Measurements from ENCODE around the gene FBXL7.

The FBXL7 gene

DNA sequence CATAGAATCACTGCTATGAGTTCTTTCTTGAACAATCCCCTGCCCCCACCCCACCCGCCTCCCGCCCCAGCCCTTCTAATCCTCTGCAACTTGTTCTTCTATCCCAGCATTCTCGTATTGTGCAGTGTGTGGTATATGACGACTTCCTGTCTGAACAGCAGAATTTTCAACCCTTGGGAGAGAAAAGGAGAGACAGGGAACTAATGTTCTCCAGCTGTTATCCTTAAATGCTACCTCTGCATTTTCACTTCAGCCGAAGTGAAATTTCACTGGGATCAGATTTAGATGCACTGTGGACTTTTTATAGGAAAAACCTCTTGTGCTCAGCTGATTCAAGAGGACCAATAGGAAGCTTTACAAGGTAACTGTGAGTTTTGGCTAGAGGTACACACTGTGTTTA, 2.2 kb downstream of the FBXL7 start:
- DNase-seq (ENCODE audit: low read depth): no peak

- DNase-seq (ENCODE audit: low read depth): no peak
Measured at GRCh38 chr5:15506146-15506545, 6.2 kb downstream of the FBXL7 start.

DNA sequence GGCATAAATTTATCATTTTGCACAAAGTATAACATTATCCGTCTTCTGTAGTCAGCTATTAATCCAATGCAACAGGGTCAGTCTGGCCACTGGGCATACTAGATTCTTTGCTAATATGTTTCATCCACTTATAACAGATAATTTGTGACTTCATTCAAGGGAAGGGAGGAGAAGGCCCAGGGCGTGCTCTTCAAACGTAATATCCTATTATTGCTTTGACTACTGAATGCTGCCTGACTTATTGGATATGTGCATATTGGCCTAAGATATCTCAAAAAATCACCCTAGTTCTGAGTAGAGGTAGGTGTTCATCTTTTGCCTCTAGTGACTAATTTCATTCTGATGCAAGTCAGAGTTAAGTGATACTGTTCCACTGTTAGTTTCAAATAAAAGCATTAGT, 6.9 kb downstream of the FBXL7 start:
- no peak for DNase-seq (ENCODE audit: low read depth)

DNA sequence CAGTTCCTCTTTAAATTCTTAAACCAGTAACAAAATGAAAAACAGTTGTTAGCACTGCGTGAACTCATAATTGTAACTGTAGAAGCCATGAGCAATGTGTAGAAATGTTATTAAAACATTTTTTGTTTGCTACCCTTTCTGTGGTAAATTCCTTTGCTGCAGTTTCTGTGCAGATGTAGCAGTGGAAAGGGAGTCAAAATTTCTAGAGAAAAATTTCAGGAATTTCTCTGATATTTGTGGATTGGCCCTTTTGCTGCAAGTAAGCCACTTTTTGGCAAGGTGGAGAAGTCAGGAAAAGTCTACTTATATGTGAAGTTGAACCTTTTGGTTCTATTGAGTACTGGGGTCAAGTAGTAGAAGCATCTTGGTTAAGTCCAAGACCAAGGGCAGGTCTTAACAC, 10.1 kb downstream of the FBXL7 start:
- DNase-seq (ENCODE audit: low read depth): no peak

DNA sequence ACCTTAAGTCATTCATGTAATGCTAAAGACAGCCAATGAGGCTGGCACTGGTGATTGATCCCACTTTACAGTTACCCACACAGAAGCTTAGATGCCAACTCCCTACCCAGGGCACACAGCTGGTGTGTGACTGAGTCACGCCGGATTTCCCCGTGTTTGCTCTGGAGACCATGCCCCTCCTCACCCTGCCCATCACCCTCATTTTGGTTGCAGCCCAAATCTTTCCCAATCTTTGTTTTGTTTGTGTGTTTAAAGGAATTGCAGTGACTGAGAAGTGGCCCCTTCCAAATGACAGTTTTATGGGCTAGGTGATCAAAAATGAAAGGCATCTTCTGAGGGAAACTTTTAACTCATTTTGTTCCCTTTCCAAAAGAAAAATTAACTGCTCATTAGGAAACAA, 10.9 kb downstream of the FBXL7 start:
- DNase-seq (ENCODE audit: low read depth): no peak

GRCh38 chr5:15513431-15513830, 13.5 kb downstream of the FBXL7 start:
- DNase-seq (ENCODE audit: low read depth): no peak

- no peak for DNase-seq (ENCODE audit: low read depth)
Measured at GRCh38 chr5:15513911-15514310, 13.9 kb downstream of the FBXL7 start.

DNA sequence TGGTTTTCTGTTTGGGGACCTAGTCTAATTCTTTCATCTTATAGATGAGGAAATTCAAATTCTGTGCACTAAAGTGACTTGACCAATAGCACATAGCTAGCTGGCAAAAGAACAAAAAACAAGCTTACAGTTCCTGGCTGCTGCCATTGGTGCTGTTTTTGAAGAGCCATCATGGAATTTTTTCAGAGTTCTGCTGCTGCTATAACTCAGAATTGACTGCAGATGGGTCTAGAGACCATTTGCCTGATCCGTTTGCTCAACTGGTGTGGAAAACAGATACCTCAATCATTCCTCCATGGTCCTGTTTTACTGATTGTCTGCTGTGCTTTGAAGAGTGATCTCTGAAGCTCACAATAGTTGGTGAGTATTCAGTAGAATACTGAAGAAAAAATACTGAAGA, 15.2 kb downstream of the FBXL7 start:
- no peak for DNase-seq (ENCODE audit: low read depth)

- DNase-seq (ENCODE audit: low read depth): no peak
Measured at GRCh38 chr5:15516486-15516885, 16.5 kb downstream of the FBXL7 start.

DNA sequence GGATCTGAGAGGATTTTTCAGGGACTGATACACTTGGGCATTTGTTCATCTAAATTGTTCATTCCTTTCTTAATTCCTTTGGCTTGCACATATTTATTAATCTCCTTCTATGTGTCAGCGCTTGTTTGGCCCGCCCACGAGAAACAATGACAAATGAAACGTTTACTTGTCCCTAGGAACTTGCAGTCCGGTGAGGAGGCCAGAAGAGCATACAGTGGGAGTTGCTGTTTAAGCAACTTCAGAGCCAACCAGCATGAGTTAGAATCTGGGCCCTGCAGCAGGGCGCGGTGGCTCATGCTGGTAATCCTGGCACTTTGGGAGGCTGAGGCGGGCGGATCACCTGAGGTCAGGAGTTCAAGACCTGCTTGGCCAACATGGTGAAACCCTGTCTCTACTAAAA, 18.8 kb downstream of the FBXL7 start:
- no peak for DNase-seq (ENCODE audit: low read depth)

GRCh38 chr5:15520856-15521255, 20.9 kb downstream of the FBXL7 start:
- DNase-seq (ENCODE audit: low read depth): no peak

DNA sequence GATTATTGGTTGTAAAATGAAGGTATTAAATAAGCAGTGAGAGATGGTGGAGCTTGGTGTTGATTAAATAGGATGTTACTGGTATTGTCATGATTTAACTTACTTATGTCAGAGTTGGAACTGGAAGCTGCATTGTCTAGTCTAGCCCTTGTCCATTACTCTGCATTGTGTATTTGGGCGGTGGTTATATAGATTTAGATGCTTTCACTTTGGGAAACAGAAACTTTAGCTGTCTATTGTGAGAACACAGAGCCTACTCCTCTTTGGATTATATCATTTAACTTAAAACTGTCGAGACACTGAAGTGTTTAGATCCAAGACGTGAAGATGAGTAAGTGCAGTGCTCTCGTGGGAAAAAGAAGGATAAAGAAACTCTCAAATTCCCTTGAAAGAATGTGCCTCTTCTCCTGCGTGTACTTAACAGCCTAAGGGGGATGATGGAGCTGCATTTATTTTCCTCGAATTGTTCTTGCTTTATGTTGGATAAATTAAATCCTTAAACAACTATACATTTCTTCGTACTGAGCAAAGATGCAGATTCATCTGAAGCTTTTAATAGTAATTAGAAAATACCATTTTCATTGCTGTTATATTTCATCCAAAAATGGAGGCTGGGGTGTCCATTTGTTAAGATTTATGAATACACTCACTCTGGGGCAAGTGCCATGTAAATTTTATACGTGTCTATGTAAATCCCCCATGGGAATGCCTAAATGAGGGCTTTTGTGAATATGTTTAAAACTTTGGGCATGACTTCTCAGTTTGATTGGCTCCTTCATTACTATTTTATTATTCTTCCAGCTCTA, 21.6 kb downstream of the FBXL7 start:
- no peak for DNase-seq (ENCODE audit: low read depth)

DNA sequence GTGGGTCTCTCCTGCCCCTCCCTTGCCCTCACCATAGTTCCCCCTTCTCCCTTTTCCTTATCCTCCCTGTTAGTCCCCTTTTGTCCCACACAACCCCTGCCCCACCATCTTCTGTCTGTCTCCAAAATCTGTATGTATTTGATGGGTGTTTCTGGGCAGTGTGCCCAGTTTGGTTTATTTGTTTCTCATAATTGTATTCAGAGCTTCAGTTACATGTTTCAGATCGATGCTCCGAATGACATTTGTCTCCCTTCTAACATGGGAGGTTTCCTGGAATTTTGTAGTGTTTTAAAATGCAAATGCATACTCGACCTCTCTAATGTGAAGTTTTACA, 22.2 kb downstream of the FBXL7 start:
- DNase-seq (ENCODE audit: low read depth): no peak

DNA sequence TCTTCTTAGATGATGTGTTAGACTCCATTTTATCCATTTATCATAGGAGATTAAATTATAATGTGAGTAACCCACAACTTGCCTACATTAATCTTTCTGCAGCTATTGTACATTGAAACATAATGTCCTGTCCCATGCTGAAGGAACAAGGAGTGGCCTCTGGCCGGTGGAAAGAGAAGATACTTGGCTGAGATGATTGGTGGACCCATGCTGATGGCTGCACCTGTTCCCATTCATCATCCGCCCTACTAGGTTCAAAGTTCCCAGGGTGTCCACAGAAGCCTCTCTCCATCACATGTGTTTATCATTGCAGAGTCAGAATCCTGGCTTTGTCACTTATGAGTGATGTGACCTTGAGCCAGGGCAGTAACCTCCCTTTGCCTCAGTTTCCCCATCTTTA, 24.7 kb downstream of the FBXL7 start:
- no peak for DNase-seq (ENCODE audit: low read depth)

DNA sequence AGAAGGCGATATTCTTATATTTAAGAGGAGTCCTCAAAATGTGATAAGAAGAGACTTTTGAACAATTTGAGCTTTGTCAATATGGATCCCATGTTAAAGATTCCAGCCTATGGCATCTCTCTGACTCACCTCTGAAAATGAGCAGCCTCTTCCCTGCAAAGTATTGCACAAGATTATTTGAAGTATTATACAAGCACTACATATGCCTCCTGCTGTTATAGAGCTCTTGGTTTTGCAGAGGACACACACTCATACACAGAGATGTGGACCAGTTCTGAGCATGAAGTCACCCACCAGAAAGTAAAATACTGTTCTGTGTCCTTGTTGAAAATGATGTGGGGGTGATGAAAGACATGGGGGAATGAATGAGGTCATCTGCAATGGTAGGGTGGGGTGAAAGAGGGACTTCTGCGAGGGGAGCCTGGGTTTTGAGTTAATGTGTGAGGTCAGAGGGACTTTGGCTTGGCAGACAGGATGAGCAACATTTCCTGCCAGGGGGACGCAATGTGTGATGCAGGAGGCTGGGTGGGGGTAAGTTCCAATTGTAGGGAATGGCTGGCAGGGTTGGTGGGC, 25.8 kb downstream of the FBXL7 start:
- DNase-seq (ENCODE audit: low read depth): no peak

GRCh38 chr5:15526413-15526812, 26.4 kb downstream of the FBXL7 start:
- DNase-seq (ENCODE audit: low read depth): no peak

DNA sequence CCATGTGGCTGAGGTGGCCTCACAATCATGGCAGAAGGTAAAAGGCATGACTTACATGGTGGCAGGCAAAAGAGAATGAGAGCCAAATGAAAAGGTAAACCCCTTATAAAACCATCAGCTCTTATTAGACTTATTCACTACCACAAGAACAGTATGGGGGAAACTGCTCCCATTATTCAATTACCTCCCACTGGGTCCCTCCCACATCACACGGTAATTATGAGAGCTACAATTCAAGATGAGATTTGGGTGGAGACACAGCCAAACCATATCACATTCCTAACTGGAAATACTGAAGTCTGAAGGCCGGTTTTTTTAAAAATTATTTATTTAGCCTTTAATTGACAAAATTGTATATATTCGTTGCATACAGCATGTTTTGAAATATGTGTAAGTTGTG, 28.5 kb downstream of the FBXL7 start:
- DNase-seq (ENCODE audit: low read depth): no peak

DNA sequence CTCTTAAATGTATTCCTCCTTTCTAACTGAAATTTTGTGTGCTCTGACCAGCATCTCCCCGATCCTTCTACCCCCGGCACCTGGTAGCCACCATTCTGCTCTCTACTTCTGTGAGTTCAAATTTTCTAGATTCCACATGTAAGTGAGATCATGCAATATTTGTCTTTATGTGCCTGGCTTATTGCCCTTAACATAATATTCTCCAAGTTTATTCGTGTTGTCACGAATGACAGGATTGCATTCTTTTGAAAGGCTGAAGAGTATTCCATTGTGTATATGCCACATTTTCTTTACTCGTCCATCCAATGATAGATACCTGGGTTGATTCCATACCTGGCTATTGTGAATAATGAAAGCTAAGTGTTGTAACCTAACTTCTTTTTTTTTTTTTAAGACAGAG, 29.0 kb downstream of the FBXL7 start:
- DNase-seq (ENCODE audit: low read depth): no peak

GRCh38 chr5:15529821-15530220, 29.8 kb downstream of the FBXL7 start:
- no peak for DNase-seq (ENCODE audit: low read depth)

DNA sequence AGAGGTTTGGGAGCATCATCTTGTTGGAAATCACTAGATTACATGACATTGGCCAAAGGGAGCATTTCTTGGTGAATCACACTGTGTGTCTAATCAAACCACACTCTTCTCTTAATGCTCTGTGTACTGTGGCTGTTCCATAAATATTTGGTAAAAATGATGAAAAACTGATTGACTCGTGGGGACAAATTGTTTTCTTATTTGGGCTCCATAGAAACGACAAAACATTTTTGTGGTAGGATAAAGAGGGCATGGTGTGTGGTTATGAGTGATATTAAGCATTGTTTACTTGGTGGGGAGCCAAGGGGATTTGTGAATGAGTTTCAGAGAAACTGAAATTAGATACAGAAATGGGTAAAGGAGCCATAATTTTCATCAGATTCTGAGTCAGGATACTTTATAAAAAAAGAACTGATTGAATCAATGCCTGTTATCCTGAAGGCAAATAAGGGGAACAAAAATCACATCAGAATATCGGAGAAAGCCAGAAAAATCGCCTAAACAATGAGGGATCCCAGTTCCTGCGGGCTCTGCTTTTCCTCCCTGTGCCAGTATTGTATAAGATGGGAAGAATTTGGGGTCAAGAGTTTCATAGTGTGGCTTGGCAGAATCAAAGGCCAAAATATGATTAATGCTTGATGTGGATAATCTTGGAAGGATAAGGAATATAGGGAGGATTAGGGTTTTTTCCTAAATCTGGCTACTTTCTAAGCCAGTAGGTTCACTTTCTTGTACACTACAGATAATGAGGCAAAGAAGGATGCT, 33.3 kb downstream of the FBXL7 start:
- DNase-seq (ENCODE audit: low read depth): peak; percentile 41

DNA sequence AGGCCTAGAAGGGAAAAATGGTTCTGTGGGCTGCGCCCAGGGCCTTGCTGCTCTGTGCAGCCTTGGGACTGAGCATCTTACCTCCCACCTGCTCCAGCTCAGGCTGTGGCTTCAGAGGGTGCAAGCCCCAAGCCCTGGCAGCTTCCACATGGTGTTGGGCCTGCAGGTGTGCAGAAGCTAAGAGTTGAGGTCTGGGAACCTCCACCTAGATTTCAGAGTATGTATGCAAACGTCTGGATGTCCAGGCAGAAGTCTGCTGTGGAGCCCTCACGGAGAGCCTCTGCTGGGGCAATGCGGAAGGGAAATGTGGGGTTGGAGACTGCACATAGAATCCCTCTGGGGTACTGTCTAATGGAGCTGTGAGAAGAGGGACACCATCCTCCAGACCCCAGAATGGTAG, 36.0 kb downstream of the FBXL7 start:
- DNase-seq (ENCODE audit: low read depth): no peak

GRCh38 chr5:15538516-15538915, 38.5 kb downstream of the FBXL7 start:
- no peak for DNase-seq (ENCODE audit: low read depth)

DNA sequence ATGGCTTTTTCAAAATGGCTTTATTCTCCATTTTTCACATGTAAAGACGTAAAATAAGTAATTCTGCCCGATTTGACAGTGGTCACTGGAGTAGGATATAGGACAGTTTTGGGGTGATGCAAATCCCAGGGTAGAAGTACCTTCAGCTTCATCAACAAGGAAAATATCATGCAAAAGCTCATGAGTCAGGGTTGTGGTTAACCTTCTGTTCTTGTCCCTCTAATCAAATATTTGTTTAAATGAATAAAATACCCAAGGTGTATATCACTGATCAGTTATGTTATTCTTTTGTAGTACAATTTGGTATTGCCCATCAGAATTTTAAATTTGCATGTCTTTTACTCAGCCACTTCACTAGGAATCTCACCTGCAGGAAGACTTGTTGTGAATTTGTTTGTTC, 40.0 kb downstream of the FBXL7 start:
- no peak for DNase-seq (ENCODE audit: low read depth)

- DNase-seq (ENCODE audit: low read depth): no peak
Measured at GRCh38 chr5:15544039-15544438, 44.1 kb downstream of the FBXL7 start.
